OCI-LY7 (cell line): Measurements from ENCODE around the gene DLGAP1. TPM values are rescaled to one million over a fixed set of nuclear protein-coding genes. Genes with fewer than 3 reads are reported as not detected.
A peak's percentile ranks its signal among the peaks of the same experiment; 100 is the strongest.

ENCODE experiments used
- BruUV-seq: library from RNA; stranded (reverse); fragments of 400-500 nt; replicated peaks from 2 replicates; lab custom pipeline; 2021; lab: Mats Ljungman, UMichigan
- CTCF ChIA-PET: fragments of 300-600 bp; sonication (Branson Sonifier 250); formaldehyde crosslinking; loops from one replicate; lab custom pipeline; 2022; ENCODE audit warnings: antibody characterized with exemption; ENCODE audit not compliant: unreplicated experiment; lab: Charles Lee
- POLR2A ChIA-PET: fragments of 300-600 bp; sonication (Branson Sonifier 250); formaldehyde crosslinking; loops from one replicate; lab custom pipeline; 2022; ENCODE audit warnings: antibody characterized with exemption; lab: Charles Lee
- DNase-seq: peaks from one replicate; pipeline ENCODE4 v3.0.0-alpha.2; 2015; ENCODE audit warnings: low spot score
- H2AFZ ChIP-seq: fragments of 200-600 bp; sonication (generic), shearing (Covaris generic); 2 replicates; pipeline ENCODE4 v1.6.1; 2014; ENCODE audit warnings: mild to moderate bottlenecking, antibody characterized with exemption, low read length, moderate library complexity
- H3K27ac ChIP-seq: fragments of 200-600 bp; sonication (generic); 2 replicates; pipeline ENCODE4 v1.5.1; 2014; ENCODE audit warnings: mixed run types, low read depth, mild to moderate bottlenecking, moderate library complexity, low read length, inconsistent platforms; ENCODE audit not compliant: poor library complexity, severe bottlenecking
- H3K36me3 ChIP-seq: fragments of 200-600 bp; sonication (generic); 2 replicates; pipeline ENCODE4 v1.6.1; 2014; ENCODE audit warnings: mild to moderate bottlenecking, antibody characterized with exemption, low read length, moderate library complexity, mixed read lengths; ENCODE audit not compliant: insufficient read depth
- H3K4me1 ChIP-seq: fragments of 200-600 bp; sonication (generic); 2 replicates; pipeline ENCODE4 v1.5.1; 2014; ENCODE audit warnings: mild to moderate bottlenecking, low read length; ENCODE audit not compliant: insufficient read depth, poor library complexity, severe bottlenecking
- H3K4me2 ChIP-seq: fragments of 200-600 bp; sonication (generic); 2 replicates; pipeline ENCODE4 v1.6.1; 2014; ENCODE audit warnings: mild to moderate bottlenecking, low read length
- H3K4me3 ChIP-seq: fragments of 200-600 bp; sonication (generic); 2 replicates; pipeline ENCODE4 v1.5.1; 2014; ENCODE audit warnings: mild to moderate bottlenecking, low read depth, low read length; ENCODE audit not compliant: poor library complexity, severe bottlenecking
- H3K79me2 ChIP-seq: fragments of 200-600 bp; sonication (generic); 2 replicates; pipeline ENCODE4 v1.6.1; 2016; ENCODE audit warnings: low read depth, mild to moderate bottlenecking, low read length, moderate library complexity, mixed read lengths; ENCODE audit not compliant: insufficient read depth
- H3K9me2 ChIP-seq: fragments of 200-600 bp; sonication (generic); 2 replicates; pipeline ENCODE4 v1.6.1; 2016; ENCODE audit warnings: mild to moderate bottlenecking, low read length, mixed read lengths; ENCODE audit not compliant: insufficient read depth
- H3K9me3 ChIP-seq: fragments of 200-600 bp; sonication (generic); 2 replicates; pipeline ENCODE4 v1.6.1; 2014; ENCODE audit warnings: mild to moderate bottlenecking, mixed run types, low read length, mixed read lengths
- H4K20me1 ChIP-seq: fragments of 200-600 bp; sonication (generic); 2 replicates; pipeline ENCODE4 v1.6.1; 2014; ENCODE audit warnings: mild to moderate bottlenecking, antibody characterized with exemption, low read length, moderate library complexity, mixed read lengths; ENCODE audit not compliant: insufficient read depth
- CTCF ChIP-seq: fragments of 200-600 bp; sonication (generic); conservative IDR thresholded peaks from 2 replicates; pipeline ENCODE4 v1.5.1; 2014; ENCODE audit warnings: mild to moderate bottlenecking, antibody characterized with exemption, low read length, moderate library complexity, mixed read lengths
- EZH2phosphoT487 ChIP-seq: fragments of 200-600 bp; sonication (generic); IDR thresholded peaks from 2 replicates; pipeline ENCODE4 v1.6.1; 2018; ENCODE audit warnings: low read depth, borderline replicate concordance, mild to moderate bottlenecking, mixed run types, antibody characterized with exemption, low read length, moderate library complexity, mixed read lengths
- intact Hi-C: fragments of 100-400 bp; cut with micrococcal nuclease; formaldehyde crosslinking; loops from one replicate; pipeline ENCODE4 v1.10.0; 2022; ENCODE audit not compliant: unreplicated experiment
- total RNA-seq, 2 experiments: library from RNA; depleted of rRNA in 1 of 2; stranded (reverse); fragments of >200 nt in 1 of 2; shearing (Covaris generic) in 1 of 2; gene quantifications; 2 replicates each; pipeline ENCODE4 v1.2.3, GENCODE V29; 2014 to 2022

DLGAP1 gene
- total RNA-seq, 2 experiments from 2014 or later: 0.22 TPM; not detected in 1

- no peak for DNase-seq
- Histone ChIP-seq H3K36me3 (no peaks in the 10 kb centered on the region), H3K9me3 (no peaks in the 10 kb centered on the region), H2AFZ (peak overlapping the region; percentile 8; the same call in 1 of the 2 replicates), H3K4me2 (no peak overlapping the region), H3K79me2 (no peaks in the 10 kb centered on the region), H3K4me3 (no peak overlapping the region), H3K9me2 (no peaks in the 10 kb centered on the region), H3K4me1 (peaks cover 27% of the 10 kb centered on the region), H3K27ac (no peak overlapping the region), H4K20me1 (no peaks in the 10 kb centered on the region)
- TF ChIP-seq CTCF (no peak), EZH2phosphoT487 (no peak)
- BruUV-seq: no TSS peak
- CTCF ChIA-PET: no interaction called here
- intact Hi-C loops: no loop called here
- POLR2A ChIA-PET: no interaction called here
These were observed 830.6 kb downstream of the DLGAP1 start for GRCh38 chr18:3624546-3624934.

GRCh38 chr18:3623769-3624545 is 831.1 kb downstream of the DLGAP1 start:
- no peak overlapping the region for H2AFZ ChIP-seq
- no peak overlapping the region for H3K4me3 ChIP-seq
- CTCF ChIA-PET: no interaction called here
- H3K79me2 ChIP-seq: no peaks in the 10 kb centered on the region
- no peaks in the 10 kb centered on the region for H4K20me1 ChIP-seq
- intact Hi-C loops: no loop called here
- no peaks in the 10 kb centered on the region for H3K36me3 ChIP-seq
- DNase-seq: no peak
- H3K27ac ChIP-seq: no peak overlapping the region
- no peaks in the 10 kb centered on the region for H3K9me2 ChIP-seq
- POLR2A ChIA-PET: interaction anchor here (0.5 to 3.6 kb wide), 2 partner anchors 21 to 90 kb away, joined by 3 to 9 read pairs; no protein-coding TSS in a partner anchor
- TF ChIP-seq CTCF: no peak
- TF ChIP-seq EZH2phosphoT487: no peak
- no peaks in the 10 kb centered on the region for H3K9me3 ChIP-seq
- no peak overlapping the region for H3K4me2 ChIP-seq
- peaks cover 27% of the 10 kb centered on the region for H3K4me1 ChIP-seq
- no TSS peak for BruUV-seq
